HepG2 (cell line): ENCODE measurements around the gene UQCR11. TPM values are rescaled to one million over a fixed set of nuclear protein-coding genes. Genes with fewer than 3 reads are reported as not detected.

ENCODE experiments used
- ATAC-seq: fragments of 200-7000 bp; cut with Tn5 transposase; 3 replicates; pipeline ENCODE4 v1.9.1; 2020; ENCODE audit warnings: mild to moderate bottlenecking, moderate library complexity
- BruUV-seq: library from RNA; stranded (reverse); fragments of 400-500 nt; replicated peaks from 2 replicates; lab custom pipeline; 2021; lab: Mats Ljungman, UMichigan
- CTCF ChIA-PET: fragments of 300-600 bp; formaldehyde crosslinking; extraction: SDS; loops from one replicate; lab custom pipeline; 2021; ENCODE audit warnings: low total read pairs, inconsistent platforms, low intra/inter-chr PET ratio; lab: Yijun Ruan, JAX
- POLR2A ChIA-PET: fragments of 350-600 bp; sonication (Branson Sonifier 250); formaldehyde crosslinking; loops from one replicate; lab custom pipeline; 2020; ENCODE audit warnings: antibody characterized with exemption, inconsistent platforms; lab: Yijun Ruan, JAX
- DNase-seq: peaks from one replicate; pipeline ENCODE4 v3.0.0-alpha.2; 2015; ENCODE audit warnings: low spot score
- FAIRE-seq: peaks from 3 replicates; lab custom pipeline; 2011; peaks lifted over from hg19 to GRCh38; lab: Jason Lieb, UNC
- H2AFZ ChIP-seq: one replicate; pipeline ENCODE4 v1.6.1; 2011; ENCODE audit warnings: low read length, inconsistent platforms
- H3K27ac ChIP-seq: fragments of 300-600 bp; 3 replicates; pipeline ENCODE4 v1.8.0; 2011; ENCODE audit warnings: mixed run types, mild to moderate bottlenecking, mixed read lengths, low read length, inconsistent platforms; ENCODE audit not compliant: insufficient read depth; ENCODE audit errors: extremely low read length
- H3K27me3 ChIP-seq, 2 experiments: fragments of 200-600 bp in 1 of 2; 2 replicates in 1 of 2; 3 replicates in 1 of 2; pipeline versions ENCODE4 v1.6.0 to v1.8.0; 2011; ENCODE audit warnings: low read length in 2 of 2, mild to moderate bottlenecking in 2 of 2, moderate library complexity in 2 of 2, inconsistent platforms in 1 of 2; ENCODE audit not compliant: insufficient read depth in 2 of 2, control insufficient read depth in 1 of 2
- H3K36me3 ChIP-seq, 2 experiments: fragments of 200-600 bp in 1 of 2; replicated peaks in 1 of 2; 2 replicates in 1 of 2; 3 replicates in 1 of 2; pipeline versions ENCODE4 v1.5.1 to v1.8.0; 2011; ENCODE audit warnings: low read length in 2 of 2, inconsistent platforms in 1 of 2; ENCODE audit not compliant: insufficient read depth in 2 of 2, control insufficient read depth in 1 of 2
- H3K4me1 ChIP-seq: 2 replicates; pipeline ENCODE4 v1.5.1; 2012; ENCODE audit warnings: low read length, inconsistent platforms; ENCODE audit not compliant: insufficient read depth
- H3K4me2 ChIP-seq: 2 replicates; pipeline ENCODE4 v1.6.0; 2011; ENCODE audit warnings: low read depth, low read length, inconsistent platforms
- H3K4me3 ChIP-seq, 3 experiments: fragments of 200-600 bp in 1 of 3; sonication (generic), shearing (Covaris generic) in 1 of 3; replicated peaks in 1 of 3; 2 replicates each; pipeline ENCODE4 v1.5.1; 2011 to 2016; ENCODE audit warnings: low read length in 3 of 3, inconsistent platforms in 2 of 3, low read depth in 2 of 3, mild to moderate bottlenecking in 2 of 3, control low read depth in 1 of 3, mixed read lengths in 1 of 3; ENCODE audit not compliant: insufficient read depth in 1 of 3
- H3K79me2 ChIP-seq: one replicate; pipeline ENCODE4 v1.6.1; 2011; ENCODE audit warnings: low read length, inconsistent platforms; ENCODE audit not compliant: insufficient read depth
- H3K9ac ChIP-seq: 2 replicates; pipeline ENCODE4 v1.6.0; 2011; ENCODE audit warnings: mild to moderate bottlenecking, low read depth, low read length, inconsistent platforms; ENCODE audit not compliant: insufficient read depth
- H3K9me3 ChIP-seq: 2 replicates; pipeline ENCODE4 v1.5.1; 2012; ENCODE audit warnings: mild to moderate bottlenecking, low read length
- H4K20me1 ChIP-seq: 2 replicates; pipeline ENCODE4 v1.6.0; 2011; ENCODE audit warnings: inconsistent platforms, mild to moderate bottlenecking, low read length, moderate library complexity; ENCODE audit not compliant: insufficient read depth
- ETV5 ChIP-seq: IDR thresholded peaks from 2 replicates; pipeline ENCODE4 v1.6.1; 2018; ENCODE audit warnings: missing biosample characterization, missing genetic modification reagents, inconsistent platforms, borderline replicate concordance
- ZNF282 ChIP-seq: fragments of 450-650 bp; IDR thresholded peaks from 2 replicates; pipeline ENCODE4 v1.6.1; 2018; ENCODE audit not compliant: partially characterized antibody
- WGBS: methylation state at CpG from one replicate; pipeline ENCODE4 v1.1.6; 2017; ENCODE audit warnings: low lambda C conversion rate; 5-methylcytosine and 5-hydroxymethylcytosine counted together
- in situ Hi-C: cut with HindIII; loops from 2 replicates; pipeline ENCODE4 v1.10.0; 2017; ENCODE audit warnings: low pct_unique_long_range_greater_than_20kb; ENCODE audit not compliant: extremely low pct_ligation_motif_present
- intact Hi-C: fragments of 100-400 bp; cut with micrococcal nuclease; formaldehyde crosslinking; loops from one replicate; pipeline ENCODE4 v1.10.0; 2022; ENCODE audit not compliant: unreplicated experiment
- polyA plus RNA-seq, 8 experiments: library from polyadenylated mRNA; depleted of rRNA in 3 of 8; stranded (reverse) in 7 of 8; unstranded in 1 of 8; fragments of >200 nt; fragmentation: Illumina TruSeq in 4 of 8; extraction: Trizol in 4 of 8; gene quantifications; 2 replicates each; pipeline versions ENCODE4 v1.2.1 to v1.2.3, GENCODE V29; 2011 to 2016; ENCODE audit warnings: low read depth in 4 of 8, missing spikeins in 1 of 8, mixed read lengths in 1 of 8; ENCODE audit not compliant: insufficient read depth in 1 of 8
- total RNA-seq, 5 experiments: library from RNA; depleted of rRNA; stranded (reverse); fragments of >200 nt; fragmentation: Illumina TruSeq; extraction: Trizol; gene quantifications; 2 replicates each; pipeline ENCODE4 v1.2.3, GENCODE V29; 2016; ENCODE audit warnings: low read depth in 1 of 5
- TF ChIP-seq, protein P1 (sequence below): sonication (generic); formaldehyde crosslinking; IDR thresholded peaks from 2 replicates; pipeline ENCODE4 v1.4.0; 2020; ENCODE audit warnings: mild to moderate bottlenecking, missing genetic modification reagents
- TF ChIP-seq, protein P2 (sequence below): sonication (generic); formaldehyde crosslinking; IDR thresholded peaks from 2 replicates; pipeline ENCODE4 v1.8.0; 2022; ENCODE audit warnings: mild to moderate bottlenecking, missing genetic modification reagents, moderate library complexity
- TF ChIP-seq, protein P3 (sequence below): sonication (generic); formaldehyde crosslinking; IDR thresholded peaks from 2 replicates; pipeline ENCODE4 v1.8.0; 2022; ENCODE audit warnings: missing genetic modification reagents, mild to moderate bottlenecking, moderate library complexity, borderline replicate concordance
- TF ChIP-seq, protein P4 (sequence below), 2 experiments: sonication (generic) in 1 of 2; formaldehyde crosslinking in 1 of 2; IDR thresholded peaks; 2 replicates each; pipeline versions ENCODE4 v1.5.1 to v1.6.1; 2011 to 2020; ENCODE audit warnings: borderline replicate concordance in 1 of 2, low read depth in 1 of 2, low read length in 1 of 2, mild to moderate bottlenecking in 1 of 2, missing genetic modification reagents in 1 of 2, moderate library complexity in 1 of 2
- TF ChIP-seq, protein P5 (sequence below): IDR thresholded peaks from 2 replicates; pipeline ENCODE4 v1.6.1; 2016

UQCR11 gene
- total and polyA plus RNA-seq, 2 of the 13 experiments (the other 11 are each of a cell fraction or from before 2014, with no cell fraction given) = 125 to 214 TPM

DNA sequence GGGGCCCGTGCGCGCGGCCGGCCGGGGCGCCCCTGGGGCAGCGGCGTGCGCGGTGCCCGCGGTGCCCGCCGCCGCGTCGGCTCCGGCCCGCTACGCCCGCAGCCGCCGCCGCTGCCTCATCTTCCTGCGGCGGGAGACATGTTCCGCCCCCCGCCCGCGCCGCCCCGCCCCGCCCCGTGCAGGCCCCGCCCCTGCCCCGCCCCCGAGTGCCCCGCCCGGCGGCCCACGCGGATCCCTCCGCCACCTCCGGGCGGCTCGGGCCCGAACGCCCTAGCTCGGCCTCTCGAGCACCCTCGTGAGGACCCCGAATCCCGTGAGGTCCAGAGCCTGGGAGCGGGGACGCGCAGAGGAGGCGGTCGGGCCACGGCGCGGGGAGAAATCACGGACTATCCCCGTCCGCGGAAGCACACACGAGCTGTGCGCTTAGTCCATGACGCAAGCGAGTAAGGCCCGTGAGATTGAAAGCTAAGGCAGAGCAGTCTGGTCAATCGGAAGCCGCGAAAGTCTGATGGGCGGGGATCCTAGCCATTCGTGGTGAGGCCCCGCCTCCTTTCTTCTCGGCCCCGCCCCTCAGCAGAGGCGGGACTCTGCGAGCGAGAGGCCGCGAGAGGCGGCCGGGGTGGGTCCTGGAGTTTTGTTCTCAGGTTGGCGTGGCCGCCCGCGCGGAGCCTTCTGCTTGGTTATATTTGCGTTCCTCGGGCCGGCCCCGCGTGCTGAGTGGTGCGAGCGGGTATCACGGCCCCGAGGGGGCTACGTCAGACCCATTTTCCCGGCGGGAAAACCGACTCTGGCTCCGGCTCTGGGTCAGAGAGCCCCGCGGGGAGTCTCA, 47.4 kb upstream of the UQCR11 start, which contains the start of gene TCF3:
Gene TCF3 (minus strand): TSS at position 145 of the 829 bp plus-strand sequence. CDS start 2,367 bp downstream, outside the sequence.
- peak within 1 kb of the TSS; percentile 91 for H3K4me2 ChIP-seq
- H4K20me1 ChIP-seq = no peaks in the 10 kb centered on the region
- H3K36me3 ChIP-seq = peaks cover 0 to 17% of the 10 kb centered on the region in 2 experiments; a peak in 4 of 5 replicates
- H3K27ac ChIP-seq = peak within 1 kb of the TSS; percentile 97
- intact Hi-C loops = loop anchor here (5.0 kb wide), 1 partner anchor 45 kb away; the partner anchor contains the start of gene UQCR11
- ChIA-PET CTCF (no interaction called here), POLR2A (interaction anchor here (0.8 kb wide), 1 partner anchor 47 kb away, joined by 4 read pairs; the partner anchor contains the start of gene UQCR11)
- H2AFZ ChIP-seq = peak within 1 kb of the TSS; percentile 90
- peaks cover 38% of the 10 kb centered on the region for H3K4me1 ChIP-seq
- in situ Hi-C loops = no loop called here
- H3K79me2 ChIP-seq = peaks cover 15% of the 10 kb centered on the region
- peak within 1 kb of the TSS; percentile 99 for H3K9ac ChIP-seq
- H3K27me3 ChIP-seq = peaks cover 4 to 29% of the 10 kb centered on the region in 2 experiments; a peak in 3 of 5 replicates
- no TSS peak for BruUV-seq
- FAIRE-seq = peak; percentile 91
- H3K4me3 ChIP-seq = peak within 1 kb of the TSS; percentile 77 to 85 (median 80)
- no peaks in the 10 kb centered on the region for H3K9me3 ChIP-seq
- WGBS = 1% methylated on average over 15 of the region's 107 CpGs
- peak; percentile 96 for DNase-seq
- peak; percentile 79 for ATAC-seq
- TF ChIP-seq, protein P1, sequence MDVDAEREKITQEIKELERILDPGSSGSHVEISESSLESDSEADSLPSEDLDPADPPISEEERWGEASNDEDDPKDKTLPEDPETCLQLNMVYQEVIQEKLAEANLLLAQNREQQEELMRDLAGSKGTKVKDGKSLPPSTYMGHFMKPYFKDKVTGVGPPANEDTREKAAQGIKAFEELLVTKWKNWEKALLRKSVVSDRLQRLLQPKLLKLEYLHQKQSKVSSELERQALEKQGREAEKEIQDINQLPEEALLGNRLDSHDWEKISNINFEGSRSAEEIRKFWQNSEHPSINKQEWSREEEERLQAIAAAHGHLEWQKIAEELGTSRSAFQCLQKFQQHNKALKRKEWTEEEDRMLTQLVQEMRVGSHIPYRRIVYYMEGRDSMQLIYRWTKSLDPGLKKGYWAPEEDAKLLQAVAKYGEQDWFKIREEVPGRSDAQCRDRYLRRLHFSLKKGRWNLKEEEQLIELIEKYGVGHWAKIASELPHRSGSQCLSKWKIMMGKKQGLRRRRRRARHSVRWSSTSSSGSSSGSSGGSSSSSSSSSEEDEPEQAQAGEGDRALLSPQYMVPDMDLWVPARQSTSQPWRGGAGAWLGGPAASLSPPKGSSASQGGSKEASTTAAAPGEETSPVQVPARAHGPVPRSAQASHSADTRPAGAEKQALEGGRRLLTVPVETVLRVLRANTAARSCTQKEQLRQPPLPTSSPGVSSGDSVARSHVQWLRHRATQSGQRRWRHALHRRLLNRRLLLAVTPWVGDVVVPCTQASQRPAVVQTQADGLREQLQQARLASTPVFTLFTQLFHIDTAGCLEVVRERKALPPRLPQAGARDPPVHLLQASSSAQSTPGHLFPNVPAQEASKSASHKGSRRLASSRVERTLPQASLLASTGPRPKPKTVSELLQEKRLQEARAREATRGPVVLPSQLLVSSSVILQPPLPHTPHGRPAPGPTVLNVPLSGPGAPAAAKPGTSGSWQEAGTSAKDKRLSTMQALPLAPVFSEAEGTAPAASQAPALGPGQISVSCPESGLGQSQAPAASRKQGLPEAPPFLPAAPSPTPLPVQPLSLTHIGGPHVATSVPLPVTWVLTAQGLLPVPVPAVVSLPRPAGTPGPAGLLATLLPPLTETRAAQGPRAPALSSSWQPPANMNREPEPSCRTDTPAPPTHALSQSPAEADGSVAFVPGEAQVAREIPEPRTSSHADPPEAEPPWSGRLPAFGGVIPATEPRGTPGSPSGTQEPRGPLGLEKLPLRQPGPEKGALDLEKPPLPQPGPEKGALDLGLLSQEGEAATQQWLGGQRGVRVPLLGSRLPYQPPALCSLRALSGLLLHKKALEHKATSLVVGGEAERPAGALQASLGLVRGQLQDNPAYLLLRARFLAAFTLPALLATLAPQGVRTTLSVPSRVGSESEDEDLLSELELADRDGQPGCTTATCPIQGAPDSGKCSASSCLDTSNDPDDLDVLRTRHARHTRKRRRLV (CRISPR knock-in tag) = no peak
- TF ChIP-seq, protein P2, sequence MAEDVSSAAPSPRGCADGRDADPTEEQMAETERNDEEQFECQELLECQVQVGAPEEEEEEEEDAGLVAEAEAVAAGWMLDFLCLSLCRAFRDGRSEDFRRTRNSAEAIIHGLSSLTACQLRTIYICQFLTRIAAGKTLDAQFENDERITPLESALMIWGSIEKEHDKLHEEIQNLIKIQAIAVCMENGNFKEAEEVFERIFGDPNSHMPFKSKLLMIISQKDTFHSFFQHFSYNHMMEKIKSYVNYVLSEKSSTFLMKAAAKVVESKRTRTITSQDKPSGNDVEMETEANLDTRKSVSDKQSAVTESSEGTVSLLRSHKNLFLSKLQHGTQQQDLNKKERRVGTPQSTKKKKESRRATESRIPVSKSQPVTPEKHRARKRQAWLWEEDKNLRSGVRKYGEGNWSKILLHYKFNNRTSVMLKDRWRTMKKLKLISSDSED (CRISPR knock-in tag) = no peak
- TF ChIP-seq, protein P3, sequence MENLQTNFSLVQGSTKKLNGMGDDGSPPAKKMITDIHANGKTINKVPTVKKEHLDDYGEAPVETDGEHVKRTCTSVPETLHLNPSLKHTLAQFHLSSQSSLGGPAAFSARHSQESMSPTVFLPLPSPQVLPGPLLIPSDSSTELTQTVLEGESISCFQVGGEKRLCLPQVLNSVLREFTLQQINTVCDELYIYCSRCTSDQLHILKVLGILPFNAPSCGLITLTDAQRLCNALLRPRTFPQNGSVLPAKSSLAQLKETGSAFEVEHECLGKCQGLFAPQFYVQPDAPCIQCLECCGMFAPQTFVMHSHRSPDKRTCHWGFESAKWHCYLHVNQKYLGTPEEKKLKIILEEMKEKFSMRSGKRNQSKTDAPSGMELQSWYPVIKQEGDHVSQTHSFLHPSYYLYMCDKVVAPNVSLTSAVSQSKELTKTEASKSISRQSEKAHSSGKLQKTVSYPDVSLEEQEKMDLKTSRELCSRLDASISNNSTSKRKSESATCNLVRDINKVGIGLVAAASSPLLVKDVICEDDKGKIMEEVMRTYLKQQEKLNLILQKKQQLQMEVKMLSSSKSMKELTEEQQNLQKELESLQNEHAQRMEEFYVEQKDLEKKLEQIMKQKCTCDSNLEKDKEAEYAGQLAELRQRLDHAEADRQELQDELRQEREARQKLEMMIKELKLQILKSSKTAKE (CRISPR knock-in tag) = 0 out of 2 replicates have a peak, but pooled peaks have one; percentile 35
- TF ChIP-seq ZNF282 = no peak
- no peak for TF ChIP-seq ETV5
- TF ChIP-seq, protein P4, sequence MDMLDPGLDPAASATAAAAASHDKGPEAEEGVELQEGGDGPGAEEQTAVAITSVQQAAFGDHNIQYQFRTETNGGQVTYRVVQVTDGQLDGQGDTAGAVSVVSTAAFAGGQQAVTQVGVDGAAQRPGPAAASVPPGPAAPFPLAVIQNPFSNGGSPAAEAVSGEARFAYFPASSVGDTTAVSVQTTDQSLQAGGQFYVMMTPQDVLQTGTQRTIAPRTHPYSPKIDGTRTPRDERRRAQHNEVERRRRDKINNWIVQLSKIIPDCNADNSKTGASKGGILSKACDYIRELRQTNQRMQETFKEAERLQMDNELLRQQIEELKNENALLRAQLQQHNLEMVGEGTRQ (IDR thresholded peaks at IDR 0.05; ENCODE audit: low read depth, low read length) = no peak
- TF ChIP-seq, protein P4 (CRISPR knock-in tag; IDR thresholded peaks at IDR 0.05; ENCODE audit: borderline replicate concordance) = no peak
- TF ChIP-seq, protein P5, sequence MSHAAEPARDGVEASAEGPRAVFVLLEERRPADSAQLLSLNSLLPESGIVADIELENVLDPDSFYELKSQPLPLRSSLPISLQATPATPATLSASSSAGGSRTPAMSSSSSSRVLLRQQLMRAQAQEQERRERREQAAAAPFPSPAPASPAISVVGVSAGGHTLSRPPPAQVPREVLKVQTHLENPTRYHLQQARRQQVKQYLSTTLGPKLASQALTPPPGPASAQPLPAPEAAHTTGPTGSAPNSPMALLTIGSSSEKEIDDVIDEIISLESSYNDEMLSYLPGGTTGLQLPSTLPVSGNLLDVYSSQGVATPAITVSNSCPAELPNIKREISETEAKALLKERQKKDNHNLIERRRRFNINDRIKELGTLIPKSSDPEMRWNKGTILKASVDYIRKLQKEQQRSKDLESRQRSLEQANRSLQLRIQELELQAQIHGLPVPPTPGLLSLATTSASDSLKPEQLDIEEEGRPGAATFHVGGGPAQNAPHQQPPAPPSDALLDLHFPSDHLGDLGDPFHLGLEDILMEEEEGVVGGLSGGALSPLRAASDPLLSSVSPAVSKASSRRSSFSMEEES (CRISPR knock-in tag) = no peak
